GM23338 (cell line): Measurements from ENCODE around the gene TARBP2. TPM values are rescaled to one million over a fixed set of nuclear protein-coding genes. Genes with fewer than 3 reads are reported as not detected.

ENCODE experiments used
- ATAC-seq: fragments of 200-7000 bp; cut with Tn5 transposase; 3 replicates; pipeline ENCODE4 v1.9.1; 2020
- DNase-seq: peaks from one replicate; pipeline ENCODE4 v3.0.0-alpha.2; 2015; ENCODE audit warnings: low spot score
- H2AFZ ChIP-seq: fragments of 200-600 bp; sonication (generic); 2 replicates; pipeline ENCODE4 v1.8.0; 2016; ENCODE audit warnings: antibody characterized with exemption, mild to moderate bottlenecking, moderate library complexity
- H3F3A ChIP-seq: fragments of 200-600 bp; sonication (generic); replicated peaks from 2 replicates; pipeline ENCODE4 v1.8.0; 2017; ENCODE audit warnings: antibody characterized with exemption, mixed run types, low read depth
- H3K27ac ChIP-seq: fragments of 200-600 bp; sonication (generic); 2 replicates; pipeline ENCODE4 v1.6.1; 2016; ENCODE audit warnings: low read depth
- H3K27me3 ChIP-seq: fragments of 200-600 bp; sonication (generic); 2 replicates; pipeline ENCODE4 v1.8.0; 2016; ENCODE audit warnings: mild to moderate bottlenecking, mixed run types, moderate library complexity; ENCODE audit not compliant: insufficient read depth
- H3K36me3 ChIP-seq: fragments of 200-600 bp; sonication (generic); 2 replicates; pipeline ENCODE4 v1.8.0; 2016; ENCODE audit warnings: mild to moderate bottlenecking; ENCODE audit not compliant: insufficient read depth
- H3K4me1 ChIP-seq: fragments of 200-600 bp; sonication (generic); 2 replicates; pipeline ENCODE4 v1.8.0; 2016; ENCODE audit warnings: mild to moderate bottlenecking, moderate library complexity; ENCODE audit not compliant: insufficient read depth
- H3K4me2 ChIP-seq: fragments of 200-600 bp; sonication (generic); 2 replicates; pipeline ENCODE4 v1.7.1; 2017; ENCODE audit warnings: mixed run types
- H3K4me3 ChIP-seq: fragments of 200-600 bp; sonication (generic); 2 replicates; pipeline ENCODE4 v1.6.1; 2016; ENCODE audit warnings: mixed run types
- H3K79me2 ChIP-seq: fragments of 200-600 bp; sonication (generic); replicated peaks from 2 replicates; pipeline ENCODE4 v1.8.0; 2017; ENCODE audit warnings: mild to moderate bottlenecking; ENCODE audit not compliant: insufficient read depth
- H3K9me2 ChIP-seq: fragments of 200-600 bp; sonication (generic); 2 replicates; pipeline ENCODE4 v1.8.0; 2017; ENCODE audit not compliant: insufficient read depth
- H4K20me1 ChIP-seq: fragments of 200-600 bp; sonication (generic); replicated peaks from 2 replicates; pipeline ENCODE4 v1.8.0; 2017; ENCODE audit warnings: mild to moderate bottlenecking; ENCODE audit not compliant: insufficient read depth
- H3K27ac Mint-ChIP-seq: 2 replicates; pipeline ENCODE4 v1.8.0; 2020; ENCODE audit warnings: inconsistent platforms, mild to moderate bottlenecking, moderate library complexity, mixed read lengths
- H3K27me3 Mint-ChIP-seq: 3 replicates; pipeline ENCODE4 v1.8.0; 2022; ENCODE audit warnings: low read depth, mild to moderate bottlenecking, moderate library complexity, mixed read lengths, inconsistent platforms; ENCODE audit not compliant: insufficient read depth, poor library complexity
- H3K36me3 Mint-ChIP-seq: 3 replicates; pipeline ENCODE4 v1.8.0; 2021; ENCODE audit warnings: low read depth, mild to moderate bottlenecking, inconsistent platforms, moderate library complexity, mixed read lengths
- H3K4me1 Mint-ChIP-seq: 3 replicates; pipeline ENCODE4 v1.8.0; 2020; ENCODE audit warnings: mild to moderate bottlenecking, inconsistent platforms, mixed read lengths
- H3K4me3 Mint-ChIP-seq: 3 replicates; pipeline ENCODE4 v1.8.0; 2021; ENCODE audit warnings: moderate library complexity, mild to moderate bottlenecking, inconsistent platforms, mixed read lengths
- H3K9me3 Mint-ChIP-seq: 3 replicates; pipeline ENCODE4 v1.8.0; 2020; ENCODE audit warnings: moderate library complexity, mild to moderate bottlenecking, inconsistent platforms, mixed read lengths
- CTCF ChIP-seq, 2 experiments: fragments of 200-600 bp in 1 of 2; sonication (generic) in 1 of 2; conservative IDR thresholded peaks; 2 replicates each; pipeline versions ENCODE4 v1.5.1 to v1.6.1; 2016 to 2017; ENCODE audit warnings: antibody characterized with exemption in 2 of 2, low read depth in 2 of 2, mild to moderate bottlenecking in 2 of 2, moderate library complexity in 1 of 2
- EZH2 ChIP-seq: fragments of 200-600 bp; sonication (generic); IDR thresholded peaks from one replicate; pipeline ENCODE4 v1.8.0; 2017; ENCODE audit warnings: antibody characterized with exemption, mild to moderate bottlenecking, low read depth; ENCODE audit not compliant: unreplicated experiment
- EZH2phosphoT487 ChIP-seq: fragments of 200-600 bp; sonication (generic); IDR thresholded peaks from one replicate; pipeline ENCODE4 v1.8.1; 2018; ENCODE audit warnings: antibody characterized with exemption; ENCODE audit not compliant: unreplicated experiment
- JUNB ChIP-seq: IDR thresholded peaks from one replicate; pipeline ENCODE4 v1.6.1; 2016; ENCODE audit warnings: antibody characterized with exemption; ENCODE audit not compliant: unreplicated experiment
- ZNF114 ChIP-seq: fragments of 250-450 bp; sonication (Bioruptor Pico); IDR thresholded peaks from 2 replicates; pipeline ENCODE4 v1.5.0; 2020; ENCODE audit warnings: mild to moderate bottlenecking, moderate library complexity
- polyA plus RNA-seq: library from polyadenylated mRNA; unstranded; fragments of >200 nt; fragmentation: Nextera tagmentation; extraction: Ambion mirVana; gene quantifications from 2 replicates; pipeline ENCODE4 v1.2.1, GENCODE V29; 2016
- total RNA-seq: library from RNA; depleted of rRNA; stranded (reverse); fragments of >200 nt; shearing (Covaris generic); gene quantifications from 2 replicates; pipeline ENCODE4 v1.2.3, GENCODE V29; 2014
- TF ChIP-seq, protein P1 (sequence below): fragments of 250-450 bp; sonication (Bioruptor Pico); IDR thresholded peaks from 2 replicates; pipeline ENCODE4 v1.5.0; 2020; ENCODE audit warnings: mild to moderate bottlenecking, moderate library complexity
- TF ChIP-seq, protein P2 (sequence below): IDR thresholded peaks from one replicate; pipeline ENCODE4 v1.6.1; 2018; ENCODE audit warnings: antibody characterized with exemption; ENCODE audit not compliant: unreplicated experiment
- TF ChIP-seq, protein P3 (sequence below): IDR thresholded peaks from 2 replicates; pipeline ENCODE4 v1.6.1; 2016; ENCODE audit warnings: antibody characterized with exemption

Gene TARBP2
- total and polyA plus RNA-seq, 2 experiments from 2014 or later = 57.0 to 83.4 TPM

GRCh38 chr12:53474819-53475218 lies 26.3 kb upstream of the TARBP2 start (continued):
- TF ChIP-seq, protein P1, sequence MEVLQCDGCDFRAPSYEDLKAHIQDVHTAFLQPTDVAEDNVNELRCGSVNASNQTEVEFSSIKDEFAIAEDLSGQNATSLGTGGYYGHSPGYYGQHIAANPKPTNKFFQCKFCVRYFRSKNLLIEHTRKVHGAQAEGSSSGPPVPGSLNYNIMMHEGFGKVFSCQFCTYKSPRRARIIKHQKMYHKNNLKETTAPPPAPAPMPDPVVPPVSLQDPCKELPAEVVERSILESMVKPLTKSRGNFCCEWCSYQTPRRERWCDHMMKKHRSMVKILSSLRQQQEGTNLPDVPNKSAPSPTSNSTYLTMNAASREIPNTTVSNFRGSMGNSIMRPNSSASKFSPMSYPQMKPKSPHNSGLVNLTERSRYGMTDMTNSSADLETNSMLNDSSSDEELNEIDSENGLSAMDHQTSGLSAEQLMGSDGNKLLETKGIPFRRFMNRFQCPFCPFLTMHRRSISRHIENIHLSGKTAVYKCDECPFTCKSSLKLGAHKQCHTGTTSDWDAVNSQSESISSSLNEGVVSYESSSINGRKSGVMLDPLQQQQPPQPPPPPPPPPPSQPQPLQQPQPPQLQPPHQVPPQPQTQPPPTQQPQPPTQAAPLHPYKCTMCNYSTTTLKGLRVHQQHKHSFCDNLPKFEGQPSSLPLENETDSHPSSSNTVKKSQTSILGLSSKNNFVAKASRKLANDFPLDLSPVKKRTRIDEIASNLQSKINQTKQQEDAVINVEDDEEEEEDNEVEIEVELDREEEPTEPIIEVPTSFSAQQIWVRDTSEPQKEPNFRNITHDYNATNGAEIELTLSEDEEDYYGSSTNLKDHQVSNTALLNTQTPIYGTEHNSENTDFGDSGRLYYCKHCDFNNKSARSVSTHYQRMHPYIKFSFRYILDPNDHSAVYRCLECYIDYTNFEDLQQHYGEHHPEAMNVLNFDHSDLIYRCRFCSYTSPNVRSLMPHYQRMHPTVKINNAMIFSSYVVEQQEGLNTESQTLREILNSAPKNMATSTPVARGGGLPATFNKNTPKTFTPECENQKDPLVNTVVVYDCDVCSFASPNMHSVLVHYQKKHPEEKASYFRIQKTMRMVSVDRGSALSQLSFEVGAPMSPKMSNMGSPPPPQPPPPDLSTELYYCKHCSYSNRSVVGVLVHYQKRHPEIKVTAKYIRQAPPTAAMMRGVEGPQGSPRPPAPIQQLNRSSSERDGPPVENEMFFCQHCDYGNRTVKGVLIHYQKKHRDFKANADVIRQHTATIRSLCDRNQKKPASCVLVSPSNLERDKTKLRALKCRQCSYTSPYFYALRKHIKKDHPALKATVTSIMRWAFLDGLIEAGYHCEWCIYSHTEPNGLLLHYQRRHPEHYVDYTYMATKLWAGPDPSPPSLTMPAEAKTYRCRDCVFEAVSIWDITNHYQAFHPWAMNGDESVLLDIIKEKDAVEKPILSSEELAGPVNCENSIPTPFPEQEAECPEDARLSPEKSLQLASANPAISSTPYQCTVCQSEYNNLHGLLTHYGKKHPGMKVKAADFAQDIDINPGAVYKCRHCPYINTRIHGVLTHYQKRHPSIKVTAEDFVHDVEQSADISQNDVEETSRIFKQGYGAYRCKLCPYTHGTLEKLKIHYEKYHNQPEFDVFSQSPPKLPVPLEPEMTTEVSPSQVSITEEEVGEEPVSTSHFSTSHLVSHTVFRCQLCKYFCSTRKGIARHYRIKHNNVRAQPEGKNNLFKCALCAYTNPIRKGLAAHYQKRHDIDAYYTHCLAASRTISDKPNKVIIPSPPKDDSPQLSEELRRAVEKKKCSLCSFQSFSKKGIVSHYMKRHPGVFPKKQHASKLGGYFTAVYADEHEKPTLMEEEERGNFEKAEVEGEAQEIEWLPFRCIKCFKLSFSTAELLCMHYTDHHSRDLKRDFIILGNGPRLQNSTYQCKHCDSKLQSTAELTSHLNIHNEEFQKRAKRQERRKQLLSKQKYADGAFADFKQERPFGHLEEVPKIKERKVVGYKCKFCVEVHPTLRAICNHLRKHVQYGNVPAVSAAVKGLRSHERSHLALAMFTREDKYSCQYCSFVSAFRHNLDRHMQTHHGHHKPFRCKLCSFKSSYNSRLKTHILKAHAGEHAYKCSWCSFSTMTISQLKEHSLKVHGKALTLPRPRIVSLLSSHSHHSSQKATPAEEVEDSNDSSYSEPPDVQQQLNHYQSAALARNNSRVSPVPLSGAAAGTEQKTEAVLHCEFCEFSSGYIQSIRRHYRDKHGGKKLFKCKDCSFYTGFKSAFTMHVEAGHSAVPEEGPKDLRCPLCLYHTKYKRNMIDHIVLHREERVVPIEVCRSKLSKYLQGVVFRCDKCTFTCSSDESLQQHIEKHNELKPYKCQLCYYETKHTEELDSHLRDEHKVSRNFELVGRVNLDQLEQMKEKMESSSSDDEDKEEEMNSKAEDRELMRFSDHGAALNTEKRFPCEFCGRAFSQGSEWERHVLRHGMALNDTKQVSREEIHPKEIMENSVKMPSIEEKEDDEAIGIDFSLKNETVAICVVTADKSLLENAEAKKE (CRISPR knock-in tag) = no peak
- TF ChIP-seq EZH2 = no peak
- TF ChIP-seq, protein P2, sequence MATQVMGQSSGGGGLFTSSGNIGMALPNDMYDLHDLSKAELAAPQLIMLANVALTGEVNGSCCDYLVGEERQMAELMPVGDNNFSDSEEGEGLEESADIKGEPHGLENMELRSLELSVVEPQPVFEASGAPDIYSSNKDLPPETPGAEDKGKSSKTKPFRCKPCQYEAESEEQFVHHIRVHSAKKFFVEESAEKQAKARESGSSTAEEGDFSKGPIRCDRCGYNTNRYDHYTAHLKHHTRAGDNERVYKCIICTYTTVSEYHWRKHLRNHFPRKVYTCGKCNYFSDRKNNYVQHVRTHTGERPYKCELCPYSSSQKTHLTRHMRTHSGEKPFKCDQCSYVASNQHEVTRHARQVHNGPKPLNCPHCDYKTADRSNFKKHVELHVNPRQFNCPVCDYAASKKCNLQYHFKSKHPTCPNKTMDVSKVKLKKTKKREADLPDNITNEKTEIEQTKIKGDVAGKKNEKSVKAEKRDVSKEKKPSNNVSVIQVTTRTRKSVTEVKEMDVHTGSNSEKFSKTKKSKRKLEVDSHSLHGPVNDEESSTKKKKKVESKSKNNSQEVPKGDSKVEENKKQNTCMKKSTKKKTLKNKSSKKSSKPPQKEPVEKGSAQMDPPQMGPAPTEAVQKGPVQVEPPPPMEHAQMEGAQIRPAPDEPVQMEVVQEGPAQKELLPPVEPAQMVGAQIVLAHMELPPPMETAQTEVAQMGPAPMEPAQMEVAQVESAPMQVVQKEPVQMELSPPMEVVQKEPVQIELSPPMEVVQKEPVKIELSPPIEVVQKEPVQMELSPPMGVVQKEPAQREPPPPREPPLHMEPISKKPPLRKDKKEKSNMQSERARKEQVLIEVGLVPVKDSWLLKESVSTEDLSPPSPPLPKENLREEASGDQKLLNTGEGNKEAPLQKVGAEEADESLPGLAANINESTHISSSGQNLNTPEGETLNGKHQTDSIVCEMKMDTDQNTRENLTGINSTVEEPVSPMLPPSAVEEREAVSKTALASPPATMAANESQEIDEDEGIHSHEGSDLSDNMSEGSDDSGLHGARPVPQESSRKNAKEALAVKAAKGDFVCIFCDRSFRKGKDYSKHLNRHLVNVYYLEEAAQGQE = no peak

DNA sequence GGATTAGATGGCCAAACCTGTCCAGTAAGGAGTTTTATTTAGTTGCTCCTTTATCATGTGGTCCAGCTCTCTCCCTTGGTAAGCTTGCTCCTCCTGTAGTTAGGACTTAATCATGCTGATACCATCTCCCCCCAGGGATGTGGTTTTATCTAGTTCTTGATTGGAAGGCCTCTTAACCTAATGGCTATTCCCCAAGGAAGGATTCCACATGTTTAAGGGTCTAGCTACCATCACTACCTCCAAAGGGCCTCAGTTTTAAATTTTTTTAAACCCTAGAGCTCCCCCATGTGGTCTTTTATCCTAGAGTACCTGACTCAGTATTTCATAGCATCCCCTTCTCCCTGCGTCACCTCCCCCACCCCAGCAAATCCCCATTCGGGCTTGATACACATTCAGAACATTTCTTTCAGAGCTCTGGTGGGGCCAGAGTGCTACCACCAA lies 24.3 kb upstream of the TARBP2 start:
- H3K79me2 ChIP-seq = peaks cover 44% of the 10 kb centered on the region

More for the DNA sequence above, 24.3 kb upstream of the TARBP2 start:
- H3K4me3 Mint-ChIP-seq = no peak overlapping the region
- DNase-seq (peak; percentile 82), ATAC-seq (peak; percentile 62)
- TF ChIP-seq, protein P3, sequence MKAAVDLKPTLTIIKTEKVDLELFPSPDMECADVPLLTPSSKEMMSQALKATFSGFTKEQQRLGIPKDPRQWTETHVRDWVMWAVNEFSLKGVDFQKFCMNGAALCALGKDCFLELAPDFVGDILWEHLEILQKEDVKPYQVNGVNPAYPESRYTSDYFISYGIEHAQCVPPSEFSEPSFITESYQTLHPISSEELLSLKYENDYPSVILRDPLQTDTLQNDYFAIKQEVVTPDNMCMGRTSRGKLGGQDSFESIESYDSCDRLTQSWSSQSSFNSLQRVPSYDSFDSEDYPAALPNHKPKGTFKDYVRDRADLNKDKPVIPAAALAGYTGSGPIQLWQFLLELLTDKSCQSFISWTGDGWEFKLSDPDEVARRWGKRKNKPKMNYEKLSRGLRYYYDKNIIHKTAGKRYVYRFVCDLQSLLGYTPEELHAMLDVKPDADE = no peak
- TF ChIP-seq EZH2phosphoT487 (no peak), CTCF (conservative IDR thresholded peaks at IDR 0.05; ENCODE audit: low read depth in 2 of 2) (peak; percentile 34 to 58; a peak in 3 of 4 replicates), ZNF114 (CRISPR knock-in tag) (no peak), JUNB (no peak)
- no peak overlapping the region for H2AFZ ChIP-seq
- peaks cover 59% of the 10 kb centered on the region for H4K20me1 ChIP-seq
- peaks cover 38% of the 10 kb centered on the region for H3K4me1 ChIP-seq
- H3K9me2 ChIP-seq = no peaks in the 10 kb centered on the region
- H3K36me3 Mint-ChIP-seq = peaks cover 97% of the 10 kb centered on the region
- H3K4me2 ChIP-seq = no peak overlapping the region
- peaks cover 50% of the 10 kb centered on the region for H3K4me1 Mint-ChIP-seq
- peak overlapping the region; percentile 91 for H3K27ac Mint-ChIP-seq
- no peaks in the 10 kb centered on the region for H3K27me3 ChIP-seq
- peaks cover 77% of the 10 kb centered on the region for H3K36me3 ChIP-seq
- H3K9me3 Mint-ChIP-seq = no peaks in the 10 kb centered on the region
- no peak overlapping the region for H3K4me3 ChIP-seq
- H3K27ac ChIP-seq = peak overlapping the region; percentile 71
- H3F3A ChIP-seq = peaks cover 48% of the 10 kb centered on the region
- H3K27me3 Mint-ChIP-seq = peaks cover 10% of the 10 kb centered on the region
